Nephron progenitor cell (in vitro differentiated cells): Measurements from ENCODE around the gene AICDA.
"Not testable (repeated sequence)": the region's sequence is repeated elsewhere in the genome, so short reads cannot be mapped to it uniquely, and the experiment has no call there.

ENCODE experiments used
- DNase-seq: peaks from one replicate; pipeline ENCODE4 v3.0.0; 2021
- H3K27ac Mint-ChIP-seq: 2 replicates; pipeline ENCODE4 v1.8.0; 2021; ENCODE audit warnings: mild to moderate bottlenecking, moderate library complexity, mixed read lengths
- H3K27me3 Mint-ChIP-seq: 2 replicates; pipeline ENCODE4 v1.8.0; 2021; ENCODE audit warnings: mild to moderate bottlenecking, low read depth, mixed read lengths; ENCODE audit not compliant: poor library complexity
- H3K36me3 Mint-ChIP-seq: 2 replicates; pipeline ENCODE4 v1.8.0; 2021; ENCODE audit warnings: low read depth, mixed read lengths
- H3K4me1 Mint-ChIP-seq: 2 replicates; pipeline ENCODE4 v1.8.0; 2021; ENCODE audit warnings: mixed read lengths
- H3K4me3 Mint-ChIP-seq: 2 replicates; pipeline ENCODE4 v1.8.0; 2021; ENCODE audit warnings: mild to moderate bottlenecking, moderate library complexity, mixed read lengths
- H3K9me3 Mint-ChIP-seq: 2 replicates; pipeline ENCODE4 v1.8.0; 2021; ENCODE audit warnings: mild to moderate bottlenecking, moderate library complexity, mixed read lengths
- TF ChIP-seq, protein P1 (sequence below): fragments of 200-600 bp; sonication (generic); IDR thresholded peaks from 2 replicates; pipeline ENCODE4 v1.5.0; 2021; ENCODE audit warnings: antibody characterized with exemption

AICDA gene

DNA sequence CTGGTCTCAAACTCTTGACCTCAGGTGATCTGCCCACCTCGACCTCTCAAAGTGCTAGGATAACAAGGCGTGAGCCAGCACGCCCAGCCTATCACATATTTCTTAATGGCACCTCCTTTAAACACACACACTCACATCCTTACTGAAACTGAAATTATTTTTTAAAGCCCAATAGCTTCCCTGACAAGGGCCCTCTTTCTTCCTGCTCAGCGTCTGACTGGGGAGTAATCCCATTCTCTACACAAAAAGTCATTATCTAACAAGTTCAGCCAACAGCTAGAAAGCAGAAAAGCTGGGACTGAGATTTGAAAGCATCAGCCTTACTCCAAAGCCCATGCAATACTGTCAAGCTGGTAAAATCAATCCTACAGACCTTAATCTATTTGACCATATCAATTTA is 10.0 kb upstream of the AICDA start:
- no peak overlapping the region for H3K27ac Mint-ChIP-seq
- no peaks in the 10 kb centered on the region for H3K4me1 Mint-ChIP-seq
- peaks cover 41% of the 10 kb centered on the region for H3K9me3 Mint-ChIP-seq
- H3K4me3 Mint-ChIP-seq, result no peak overlapping the region
- no peak for DNase-seq
- peaks cover 4% of the 10 kb centered on the region for H3K36me3 Mint-ChIP-seq
- TF ChIP-seq, protein P1, sequence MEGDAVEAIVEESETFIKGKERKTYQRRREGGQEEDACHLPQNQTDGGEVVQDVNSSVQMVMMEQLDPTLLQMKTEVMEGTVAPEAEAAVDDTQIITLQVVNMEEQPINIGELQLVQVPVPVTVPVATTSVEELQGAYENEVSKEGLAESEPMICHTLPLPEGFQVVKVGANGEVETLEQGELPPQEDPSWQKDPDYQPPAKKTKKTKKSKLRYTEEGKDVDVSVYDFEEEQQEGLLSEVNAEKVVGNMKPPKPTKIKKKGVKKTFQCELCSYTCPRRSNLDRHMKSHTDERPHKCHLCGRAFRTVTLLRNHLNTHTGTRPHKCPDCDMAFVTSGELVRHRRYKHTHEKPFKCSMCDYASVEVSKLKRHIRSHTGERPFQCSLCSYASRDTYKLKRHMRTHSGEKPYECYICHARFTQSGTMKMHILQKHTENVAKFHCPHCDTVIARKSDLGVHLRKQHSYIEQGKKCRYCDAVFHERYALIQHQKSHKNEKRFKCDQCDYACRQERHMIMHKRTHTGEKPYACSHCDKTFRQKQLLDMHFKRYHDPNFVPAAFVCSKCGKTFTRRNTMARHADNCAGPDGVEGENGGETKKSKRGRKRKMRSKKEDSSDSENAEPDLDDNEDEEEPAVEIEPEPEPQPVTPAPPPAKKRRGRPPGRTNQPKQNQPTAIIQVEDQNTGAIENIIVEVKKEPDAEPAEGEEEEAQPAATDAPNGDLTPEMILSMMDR, result no peak
- H3K27me3 Mint-ChIP-seq, result peaks cover 3% of the 10 kb centered on the region

DNA sequence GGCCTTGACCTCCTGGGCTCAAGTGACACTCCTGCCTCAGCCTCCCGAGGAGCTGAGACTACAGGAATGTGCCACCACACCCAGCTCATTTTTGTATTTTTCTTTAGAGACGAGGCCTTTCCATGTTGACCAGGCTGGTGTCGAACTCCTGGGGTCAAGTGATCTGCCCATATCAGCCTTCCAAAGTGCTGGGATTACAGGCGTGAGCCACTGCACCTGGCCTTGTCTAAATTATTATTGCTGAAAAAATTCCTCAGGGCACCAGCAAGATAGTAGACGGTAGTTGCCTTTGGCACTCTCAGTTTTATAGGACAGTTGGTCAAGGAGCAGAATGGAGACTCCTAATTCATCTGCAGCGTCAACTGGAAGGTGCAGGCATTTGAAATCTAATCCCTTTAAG is 2.5 kb upstream of the AICDA start:
- H3K4me3 Mint-ChIP-seq, result no peak overlapping the region
- peaks cover 10% of the 10 kb centered on the region for H3K4me1 Mint-ChIP-seq
- peaks cover 5% of the 10 kb centered on the region for H3K9me3 Mint-ChIP-seq
- TF ChIP-seq, protein P1, result no peak
- no peaks in the 10 kb centered on the region for H3K36me3 Mint-ChIP-seq
- H3K27ac Mint-ChIP-seq, result peak overlapping the region; percentile 30
- H3K27me3 Mint-ChIP-seq, result peaks cover 3% of the 10 kb centered on the region
- no peak for DNase-seq

DNA sequence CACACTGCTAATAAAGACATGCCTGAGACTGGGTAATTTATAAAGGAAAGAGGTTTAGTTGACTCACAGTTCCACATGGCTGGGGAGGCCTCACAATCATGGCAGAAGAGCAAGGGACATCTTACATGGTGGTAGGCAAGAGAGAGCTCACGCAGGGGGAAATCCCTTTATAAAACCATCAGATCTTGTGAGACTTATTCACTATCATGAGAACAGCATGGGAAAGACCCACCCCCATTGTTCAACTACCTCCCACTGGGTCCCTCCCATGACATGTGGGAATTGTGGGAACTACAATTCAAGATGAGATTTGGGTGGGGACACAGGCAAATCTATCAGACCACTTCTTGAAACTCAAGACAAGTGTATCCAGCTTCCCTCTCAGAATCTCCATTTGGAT is 1.2 kb upstream of the AICDA start:
- peaks cover 12% of the 10 kb centered on the region for H3K4me1 Mint-ChIP-seq
- H3K9me3 Mint-ChIP-seq, H3K36me3 Mint-ChIP-seq, DNase-seq, H3K27ac Mint-ChIP-seq, H3K27me3 Mint-ChIP-seq, H3K4me3 Mint-ChIP-seq: not testable (repeated sequence)

DNA sequence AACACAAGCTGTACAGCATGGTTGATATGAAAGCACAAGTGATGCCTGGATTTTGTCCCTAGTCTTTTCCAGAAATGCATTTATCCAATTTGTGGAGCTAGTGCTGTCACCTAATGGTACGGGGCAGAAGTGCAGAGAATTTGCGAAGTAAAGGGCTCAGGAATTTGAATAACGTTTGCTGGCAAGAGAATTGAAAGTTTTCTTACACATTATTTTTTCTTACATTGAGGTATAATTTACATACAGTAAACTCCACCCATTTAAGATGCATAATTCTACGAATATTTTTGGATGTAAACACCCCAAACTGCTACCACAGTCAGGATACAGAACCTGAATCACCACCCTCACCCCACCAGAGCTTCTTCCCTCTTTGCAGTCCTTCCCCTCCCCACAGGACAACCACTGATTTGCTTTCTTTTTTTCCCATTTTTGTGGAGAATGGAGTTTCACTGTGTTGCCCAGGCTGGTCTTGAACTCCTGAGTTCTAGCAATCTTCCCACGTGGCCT is 3.5 kb downstream of the AICDA start:
- no peak overlapping the region for H3K4me3 Mint-ChIP-seq
- H3K27me3 Mint-ChIP-seq, result no peaks in the 10 kb centered on the region
- H3K9me3 Mint-ChIP-seq, result no peaks in the 10 kb centered on the region
- peaks cover 25% of the 10 kb centered on the region for H3K4me1 Mint-ChIP-seq
- no peaks in the 10 kb centered on the region for H3K36me3 Mint-ChIP-seq
- DNase-seq, result peak; percentile 23
- no peak overlapping the region for H3K27ac Mint-ChIP-seq
- TF ChIP-seq, protein P1, result peak; percentile 83

DNA sequence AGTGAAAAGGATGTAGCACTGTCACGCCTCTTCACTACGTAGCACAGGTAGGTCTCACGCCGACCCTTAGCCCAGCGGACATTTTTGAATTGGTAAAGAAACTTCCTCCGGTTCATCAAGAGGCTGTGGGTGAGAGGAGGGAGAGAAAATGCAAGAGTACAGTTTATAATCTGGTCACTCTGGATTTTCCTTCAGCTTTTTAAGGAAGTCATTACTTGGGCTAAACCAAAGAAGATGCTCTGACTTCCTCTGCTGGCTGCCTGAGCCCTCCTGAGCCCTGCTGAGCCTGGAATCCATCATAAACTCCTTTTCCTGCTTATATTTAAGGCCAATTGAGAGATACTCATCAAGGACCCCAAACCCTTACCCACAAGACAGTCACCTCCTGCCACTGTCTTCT is 5.8 kb downstream of the AICDA start:
- Mint-ChIP-seq H3K4me3 (no peak overlapping the region), H3K9me3 (no peaks in the 10 kb centered on the region), H3K27me3 (no peaks in the 10 kb centered on the region), H3K4me1 (peaks cover 30% of the 10 kb centered on the region), H3K27ac (no peak overlapping the region), H3K36me3 (no peaks in the 10 kb centered on the region)
- DNase-seq, result no peak
- TF ChIP-seq, protein P1, result no peak

DNA sequence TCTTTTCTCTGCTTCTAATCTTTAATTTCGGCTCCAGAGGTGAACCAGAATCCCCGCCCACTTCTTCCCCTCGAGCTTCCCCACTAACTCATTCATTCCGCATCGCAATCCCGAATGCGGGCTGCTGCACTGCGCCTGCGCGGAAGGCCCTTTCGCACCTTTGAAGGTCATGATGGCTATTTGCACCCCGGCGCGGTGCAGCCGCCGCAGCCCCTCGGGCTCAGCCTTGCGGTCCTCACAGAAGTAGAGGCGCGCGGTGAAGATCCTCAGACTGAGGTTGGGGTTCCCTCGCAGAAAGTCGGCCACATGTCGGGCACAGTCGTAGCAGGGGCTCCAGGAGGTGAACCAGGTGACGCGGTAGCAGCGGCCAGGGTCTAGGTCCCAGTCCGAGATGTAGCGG is 7.6 kb downstream of the AICDA start:
- no peaks in the 10 kb centered on the region for H3K36me3 Mint-ChIP-seq
- H3K9me3 Mint-ChIP-seq, result no peaks in the 10 kb centered on the region
- H3K27me3 Mint-ChIP-seq, result no peaks in the 10 kb centered on the region
- no peak overlapping the region for H3K27ac Mint-ChIP-seq
- H3K4me1 Mint-ChIP-seq, result peaks cover 20% of the 10 kb centered on the region
- TF ChIP-seq, protein P1, result no peak
- no peak for DNase-seq
- no peak overlapping the region for H3K4me3 Mint-ChIP-seq
